GM23338 (cell line): ENCODE data around the gene PYCR2. TPM values are rescaled to one million over a fixed set of nuclear protein-coding genes. Genes with fewer than 3 reads are reported as not detected.

Experiments used
- ATAC-seq: fragments of 200-7000 bp; cut with Tn5 transposase; 3 replicates; pipeline ENCODE4 v1.9.1; 2020
- DNase-seq: peaks from one replicate; pipeline ENCODE4 v3.0.0-alpha.2; 2015; ENCODE audit warnings: low spot score
- H2AFZ ChIP-seq: fragments of 200-600 bp; sonication (generic); 2 replicates; pipeline ENCODE4 v1.8.0; 2016; ENCODE audit warnings: antibody characterized with exemption, mild to moderate bottlenecking, moderate library complexity
- H3F3A ChIP-seq: fragments of 200-600 bp; sonication (generic); replicated peaks from 2 replicates; pipeline ENCODE4 v1.8.0; 2017; ENCODE audit warnings: antibody characterized with exemption, mixed run types, low read depth
- H3K27ac ChIP-seq: fragments of 200-600 bp; sonication (generic); 2 replicates; pipeline ENCODE4 v1.6.1; 2016; ENCODE audit warnings: low read depth
- H3K27me3 ChIP-seq: fragments of 200-600 bp; sonication (generic); 2 replicates; pipeline ENCODE4 v1.8.0; 2016; ENCODE audit warnings: mild to moderate bottlenecking, mixed run types, moderate library complexity; ENCODE audit not compliant: insufficient read depth
- H3K36me3 ChIP-seq: fragments of 200-600 bp; sonication (generic); 2 replicates; pipeline ENCODE4 v1.8.0; 2016; ENCODE audit warnings: mild to moderate bottlenecking; ENCODE audit not compliant: insufficient read depth
- H3K4me1 ChIP-seq: fragments of 200-600 bp; sonication (generic); 2 replicates; pipeline ENCODE4 v1.8.0; 2016; ENCODE audit warnings: mild to moderate bottlenecking, moderate library complexity; ENCODE audit not compliant: insufficient read depth
- H3K4me2 ChIP-seq: fragments of 200-600 bp; sonication (generic); 2 replicates; pipeline ENCODE4 v1.7.1; 2017; ENCODE audit warnings: mixed run types
- H3K4me3 ChIP-seq: fragments of 200-600 bp; sonication (generic); 2 replicates; pipeline ENCODE4 v1.6.1; 2016; ENCODE audit warnings: mixed run types
- H3K79me2 ChIP-seq: fragments of 200-600 bp; sonication (generic); replicated peaks from 2 replicates; pipeline ENCODE4 v1.8.0; 2017; ENCODE audit warnings: mild to moderate bottlenecking; ENCODE audit not compliant: insufficient read depth
- H3K9me2 ChIP-seq: fragments of 200-600 bp; sonication (generic); 2 replicates; pipeline ENCODE4 v1.8.0; 2017; ENCODE audit not compliant: insufficient read depth
- H4K20me1 ChIP-seq: fragments of 200-600 bp; sonication (generic); replicated peaks from 2 replicates; pipeline ENCODE4 v1.8.0; 2017; ENCODE audit warnings: mild to moderate bottlenecking; ENCODE audit not compliant: insufficient read depth
- H3K27ac Mint-ChIP-seq: 2 replicates; pipeline ENCODE4 v1.8.0; 2020; ENCODE audit warnings: inconsistent platforms, mild to moderate bottlenecking, moderate library complexity, mixed read lengths
- H3K27me3 Mint-ChIP-seq: 3 replicates; pipeline ENCODE4 v1.8.0; 2022; ENCODE audit warnings: low read depth, mild to moderate bottlenecking, moderate library complexity, mixed read lengths, inconsistent platforms; ENCODE audit not compliant: insufficient read depth, poor library complexity
- H3K36me3 Mint-ChIP-seq: 3 replicates; pipeline ENCODE4 v1.8.0; 2021; ENCODE audit warnings: low read depth, mild to moderate bottlenecking, inconsistent platforms, moderate library complexity, mixed read lengths
- H3K4me1 Mint-ChIP-seq: 3 replicates; pipeline ENCODE4 v1.8.0; 2020; ENCODE audit warnings: mild to moderate bottlenecking, inconsistent platforms, mixed read lengths
- H3K4me3 Mint-ChIP-seq: 3 replicates; pipeline ENCODE4 v1.8.0; 2021; ENCODE audit warnings: moderate library complexity, mild to moderate bottlenecking, inconsistent platforms, mixed read lengths
- H3K9me3 Mint-ChIP-seq: 3 replicates; pipeline ENCODE4 v1.8.0; 2020; ENCODE audit warnings: moderate library complexity, mild to moderate bottlenecking, inconsistent platforms, mixed read lengths
- CREB1 ChIP-seq: fragments of 250-450 bp; sonication (Bioruptor Pico); IDR thresholded peaks from 2 replicates; pipeline ENCODE4 v1.5.0; 2020; ENCODE audit warnings: low read depth, mild to moderate bottlenecking, moderate library complexity
- CTCF ChIP-seq, 2 experiments: fragments of 200-600 bp in 1 of 2; sonication (generic) in 1 of 2; conservative IDR thresholded peaks; 2 replicates each; pipeline versions ENCODE4 v1.5.1 to v1.6.1; 2016 to 2017; ENCODE audit warnings: antibody characterized with exemption in 2 of 2, low read depth in 2 of 2, mild to moderate bottlenecking in 2 of 2, moderate library complexity in 1 of 2
- ETS1 ChIP-seq: IDR thresholded peaks from 2 replicates; pipeline ENCODE4 v1.6.1; 2016; ENCODE audit warnings: antibody characterized with exemption
- EZH2 ChIP-seq: fragments of 200-600 bp; sonication (generic); IDR thresholded peaks from one replicate; pipeline ENCODE4 v1.8.0; 2017; ENCODE audit warnings: antibody characterized with exemption, mild to moderate bottlenecking, low read depth; ENCODE audit not compliant: unreplicated experiment
- EZH2phosphoT487 ChIP-seq: fragments of 200-600 bp; sonication (generic); IDR thresholded peaks from one replicate; pipeline ENCODE4 v1.8.1; 2018; ENCODE audit warnings: antibody characterized with exemption; ENCODE audit not compliant: unreplicated experiment
- JUNB ChIP-seq: IDR thresholded peaks from one replicate; pipeline ENCODE4 v1.6.1; 2016; ENCODE audit warnings: antibody characterized with exemption; ENCODE audit not compliant: unreplicated experiment
- NANOG ChIP-seq: IDR thresholded peaks from 2 replicates; pipeline ENCODE4 v1.6.1; 2016; ENCODE audit warnings: antibody characterized with exemption, borderline replicate concordance
- POLR2AphosphoS5 ChIP-seq: IDR thresholded peaks from 2 replicates; pipeline ENCODE4 v1.6.1; 2016; ENCODE audit warnings: antibody characterized with exemption, low read depth
- REST ChIP-seq: IDR thresholded peaks from one replicate; pipeline ENCODE4 v1.6.1; 2018; ENCODE audit warnings: antibody characterized with exemption; ENCODE audit not compliant: unreplicated experiment
- STAT1 ChIP-seq: IDR thresholded peaks from one replicate; pipeline ENCODE4 v1.6.1; 2016; ENCODE audit warnings: antibody characterized with exemption; ENCODE audit not compliant: unreplicated experiment
- ZNF114 ChIP-seq: fragments of 250-450 bp; sonication (Bioruptor Pico); IDR thresholded peaks from 2 replicates; pipeline ENCODE4 v1.5.0; 2020; ENCODE audit warnings: mild to moderate bottlenecking, moderate library complexity
- ZNF331 ChIP-seq: fragments of 250-450 bp; sonication (Bioruptor Pico); IDR thresholded peaks from 2 replicates; pipeline ENCODE4 v1.5.0; 2020; ENCODE audit warnings: low read depth, mild to moderate bottlenecking, moderate library complexity
- ZNF462 ChIP-seq: fragments of 250-450 bp; sonication (Bioruptor Pico); IDR thresholded peaks from 2 replicates; pipeline ENCODE4 v1.5.0; 2020; ENCODE audit warnings: mild to moderate bottlenecking, moderate library complexity
- polyA plus RNA-seq: library from polyadenylated mRNA; unstranded; fragments of >200 nt; fragmentation: Nextera tagmentation; extraction: Ambion mirVana; gene quantifications from 2 replicates; pipeline ENCODE4 v1.2.1, GENCODE V29; 2016
- total RNA-seq: library from RNA; depleted of rRNA; stranded (reverse); fragments of >200 nt; shearing (Covaris generic); gene quantifications from 2 replicates; pipeline ENCODE4 v1.2.3, GENCODE V29; 2014

PYCR2 gene
- total and polyA plus RNA-seq, 2 experiments from 2014 or later, result 89.1 to 109 TPM

- Histone ChIP-seq H3K4me3 (no peak overlapping the region), H3K4me2 (no peak overlapping the region), H3K79me2 (no peaks in the 10 kb centered on the region), H3K9me2 (no peaks in the 10 kb centered on the region), H3K27me3 (no peaks in the 10 kb centered on the region), H2AFZ (no peak overlapping the region), H3K36me3 (no peaks in the 10 kb centered on the region), H3K27ac (peak overlapping the region; percentile 90; the same call in 1 of the 2 replicates), H4K20me1 (no peaks in the 10 kb centered on the region), H3F3A (peaks cover 9% of the 10 kb centered on the region; the same call in 1 of the 2 replicates), H3K4me1 (peaks cover 44% of the 10 kb centered on the region)
- peak overlapping the region; percentile 13; the same call in 1 of the 2 replicates for H3K27ac Mint-ChIP-seq
- DNase-seq, result no peak
- H3K27me3 Mint-ChIP-seq, result peaks cover 12% of the 10 kb centered on the region
- H3K4me3 Mint-ChIP-seq, result no peak overlapping the region
- no peaks in the 10 kb centered on the region; the same call in 2 of the 3 replicates for H3K9me3 Mint-ChIP-seq
- no peak for TF ChIP-seq STAT1
- no peak for TF ChIP-seq ETS1
- TF ChIP-seq REST, result no peak
- TF ChIP-seq POLR2AphosphoS5, result no peak
- TF ChIP-seq JUNB, result no peak
- TF ChIP-seq CTCF (conservative IDR thresholded peaks at IDR 0.05; ENCODE audit: low read depth in 2 of 2), result no peak
- no peak for TF ChIP-seq EZH2
- TF ChIP-seq CREB1 (CRISPR knock-in tag), result no peak
- no peak for TF ChIP-seq EZH2phosphoT487
- no peak for TF ChIP-seq ZNF114 (CRISPR knock-in tag)
- TF ChIP-seq NANOG, result no peak
- TF ChIP-seq ZNF462 (CRISPR knock-in tag), result no peak
- no peak for TF ChIP-seq ZNF331 (CRISPR knock-in tag)
- no peaks in the 10 kb centered on the region; the same call in 2 of the 3 replicates for H3K36me3 Mint-ChIP-seq
- ATAC-seq, result no peak
- H3K4me1 Mint-ChIP-seq, result peaks cover 39% of the 10 kb centered on the region
Observed at GRCh38 chr1:225896937-225897549, 27.0 kb downstream of the PYCR2 start.
